Measurements from ENCODE around the gene ANO7. TPM values are rescaled to one million over a fixed set of nuclear protein-coding genes. Genes with fewer than 3 reads are reported as not detected.

The ANO7 gene
- total RNA-seq, 2 experiments from 2014 or later: 0.16 to 0.46 TPM

DNA sequence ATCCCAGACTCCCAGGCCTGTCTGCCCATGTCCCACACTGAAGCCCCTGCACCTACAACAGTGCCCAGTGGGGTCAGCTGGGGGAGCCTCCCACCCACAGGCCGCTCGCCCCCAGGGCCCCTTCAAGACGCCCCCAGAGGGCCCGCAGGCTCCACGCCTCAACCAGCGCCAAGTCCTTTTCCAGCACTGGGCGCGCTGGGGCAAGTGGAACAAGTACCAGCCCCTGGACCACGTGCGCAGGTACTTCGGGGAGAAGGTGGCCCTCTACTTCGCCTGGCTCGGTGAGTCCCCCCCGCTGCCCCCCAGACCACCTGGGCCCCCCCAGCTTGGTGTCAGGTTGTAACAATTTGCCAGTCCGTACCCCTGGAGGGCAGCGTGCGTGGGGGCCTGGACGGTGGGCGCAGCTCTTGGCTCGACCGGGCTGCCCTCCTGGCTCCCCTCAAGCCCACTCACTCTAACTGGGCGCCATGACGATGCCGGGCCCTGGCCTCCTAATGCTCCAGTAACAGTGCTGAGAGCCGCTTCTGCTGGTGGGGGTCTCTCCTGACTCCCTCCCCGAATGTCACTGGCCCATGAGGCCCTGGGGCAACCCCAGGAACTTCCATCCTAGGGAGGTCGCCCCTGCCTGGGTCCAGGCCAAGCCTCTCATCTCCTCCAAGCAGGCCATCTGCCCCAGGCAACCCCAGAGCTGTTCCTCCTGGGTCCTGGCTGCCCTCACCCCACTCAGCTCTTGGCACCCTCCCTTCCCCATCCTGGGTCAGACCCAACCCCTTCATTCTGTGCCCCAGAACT, 14.9 kb downstream of the ANO7 start:
- intact Hi-C loops (cut with micrococcal nuclease; ENCODE audit: unreplicated experiment): no loop called here
- no peak overlapping the region for H3K27ac ChIP-seq (ENCODE audit: low read depth, low read length, poor library complexity, severe bottlenecking)
- no peaks in the 10 kb centered on the region for H3K36me3 ChIP-seq (ENCODE audit: insufficient read depth, low read length)
- no peaks in the 10 kb centered on the region for H3K4me1 ChIP-seq (ENCODE audit: insufficient read depth, low read length, poor library complexity, severe bottlenecking)
- no peaks in the 10 kb centered on the region for H3K9me2 ChIP-seq (ENCODE audit: insufficient read depth, low read length)
- no peak overlapping the region for H2AFZ ChIP-seq (ENCODE audit: low read length)
- no peak overlapping the region for H3K4me3 ChIP-seq (ENCODE audit: low read depth, low read length, poor library complexity, severe bottlenecking)
- H3K9me3 ChIP-seq (ENCODE audit: low read length): no peaks in the 10 kb centered on the region
- no peaks in the 10 kb centered on the region for H3K79me2 ChIP-seq (ENCODE audit: insufficient read depth, low read depth, low read length)
- ChIA-PET CTCF (ENCODE audit: unreplicated experiment) (no interaction called here), POLR2A (no interaction called here)
- H4K20me1 ChIP-seq (ENCODE audit: insufficient read depth, low read length): no peaks in the 10 kb centered on the region
- no TSS peak for BruUV-seq (replicated peaks)
- H3K4me2 ChIP-seq (ENCODE audit: low read length): no peak overlapping the region
- no peak for TF ChIP-seq EZH2phosphoT487 (IDR thresholded peaks at IDR 0.05; ENCODE audit: borderline replicate concordance, low read depth, low read length)
- TF ChIP-seq, protein P1, sequence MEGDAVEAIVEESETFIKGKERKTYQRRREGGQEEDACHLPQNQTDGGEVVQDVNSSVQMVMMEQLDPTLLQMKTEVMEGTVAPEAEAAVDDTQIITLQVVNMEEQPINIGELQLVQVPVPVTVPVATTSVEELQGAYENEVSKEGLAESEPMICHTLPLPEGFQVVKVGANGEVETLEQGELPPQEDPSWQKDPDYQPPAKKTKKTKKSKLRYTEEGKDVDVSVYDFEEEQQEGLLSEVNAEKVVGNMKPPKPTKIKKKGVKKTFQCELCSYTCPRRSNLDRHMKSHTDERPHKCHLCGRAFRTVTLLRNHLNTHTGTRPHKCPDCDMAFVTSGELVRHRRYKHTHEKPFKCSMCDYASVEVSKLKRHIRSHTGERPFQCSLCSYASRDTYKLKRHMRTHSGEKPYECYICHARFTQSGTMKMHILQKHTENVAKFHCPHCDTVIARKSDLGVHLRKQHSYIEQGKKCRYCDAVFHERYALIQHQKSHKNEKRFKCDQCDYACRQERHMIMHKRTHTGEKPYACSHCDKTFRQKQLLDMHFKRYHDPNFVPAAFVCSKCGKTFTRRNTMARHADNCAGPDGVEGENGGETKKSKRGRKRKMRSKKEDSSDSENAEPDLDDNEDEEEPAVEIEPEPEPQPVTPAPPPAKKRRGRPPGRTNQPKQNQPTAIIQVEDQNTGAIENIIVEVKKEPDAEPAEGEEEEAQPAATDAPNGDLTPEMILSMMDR (conservative IDR thresholded peaks at IDR 0.05; ENCODE audit: low read length): no peak
- DNase-seq (ENCODE audit: low spot score): no peak

DNA sequence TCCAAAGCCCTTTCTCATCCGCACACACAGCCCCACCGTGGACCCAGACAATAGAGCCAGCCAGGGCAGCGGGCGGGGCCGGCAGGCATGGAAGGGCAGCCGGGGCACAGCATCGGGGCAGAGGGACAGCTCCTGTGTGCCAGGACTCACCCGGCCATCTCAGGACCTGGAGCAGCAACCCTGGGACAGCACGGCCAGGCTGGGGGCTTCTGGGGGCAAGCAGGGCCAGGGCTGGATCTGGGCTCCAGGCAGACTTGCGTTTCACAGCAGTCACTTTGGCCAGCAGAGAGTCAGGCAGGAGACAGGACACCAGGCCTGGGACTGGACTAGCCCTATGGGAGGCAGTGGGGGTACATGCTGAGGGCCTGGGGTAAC, 15.5 kb downstream of the ANO7 start:
- intact Hi-C loops (cut with micrococcal nuclease; ENCODE audit: unreplicated experiment): no loop called here
- ChIA-PET POLR2A (no interaction called here), CTCF (ENCODE audit: unreplicated experiment) (no interaction called here)
- BruUV-seq (replicated peaks): no TSS peak
- Histone ChIP-seq H4K20me1 (ENCODE audit: insufficient read depth, low read length) (no peaks in the 10 kb centered on the region), H3K4me3 (ENCODE audit: low read depth, low read length, poor library complexity, severe bottlenecking) (no peak overlapping the region), H3K4me2 (ENCODE audit: low read length) (no peak overlapping the region), H3K9me3 (ENCODE audit: low read length) (no peaks in the 10 kb centered on the region), H3K79me2 (ENCODE audit: insufficient read depth, low read depth, low read length) (no peaks in the 10 kb centered on the region), H3K27ac (ENCODE audit: low read depth, low read length, poor library complexity, severe bottlenecking) (no peak overlapping the region), H2AFZ (ENCODE audit: low read length) (no peak overlapping the region), H3K9me2 (ENCODE audit: insufficient read depth, low read length) (no peaks in the 10 kb centered on the region), H3K36me3 (ENCODE audit: insufficient read depth, low read length) (no peaks in the 10 kb centered on the region), H3K4me1 (ENCODE audit: insufficient read depth, low read length, poor library complexity, severe bottlenecking) (no peaks in the 10 kb centered on the region)
- TF ChIP-seq, protein P1 (conservative IDR thresholded peaks at IDR 0.05; ENCODE audit: low read length): no peak
- TF ChIP-seq EZH2phosphoT487 (IDR thresholded peaks at IDR 0.05; ENCODE audit: borderline replicate concordance, low read depth, low read length): no peak
- no peak for DNase-seq (ENCODE audit: low spot score)

DNA sequence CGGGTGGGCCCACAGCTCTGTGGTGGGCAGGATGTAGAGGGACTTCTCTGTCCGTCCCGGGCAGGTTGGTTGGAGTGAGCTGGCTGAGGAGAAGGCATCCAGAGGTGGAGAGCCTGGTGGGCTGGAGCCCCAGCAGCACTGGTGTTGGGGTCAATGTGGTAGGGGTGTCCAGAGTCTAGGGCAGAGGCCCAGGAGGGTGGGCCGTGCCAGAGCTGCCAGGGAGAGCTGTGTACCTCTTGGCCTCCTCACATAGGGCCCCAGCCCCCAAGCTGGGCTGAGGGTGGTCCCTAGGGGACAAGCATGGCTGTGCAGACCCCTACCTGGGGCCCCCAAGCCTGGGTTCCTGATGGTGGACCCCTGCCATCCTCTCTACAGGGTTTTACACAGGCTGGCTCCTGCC, 16.0 kb downstream of the ANO7 start:
- ChIA-PET POLR2A (no interaction called here), CTCF (ENCODE audit: unreplicated experiment) (no interaction called here)
- no peak overlapping the region for H3K4me2 ChIP-seq (ENCODE audit: low read length)
- H3K4me3 ChIP-seq (ENCODE audit: low read depth, low read length, poor library complexity, severe bottlenecking): no peak overlapping the region
- H3K27ac ChIP-seq (ENCODE audit: low read depth, low read length, poor library complexity, severe bottlenecking): no peak overlapping the region
- no peak overlapping the region for H2AFZ ChIP-seq (ENCODE audit: low read length)
- BruUV-seq (replicated peaks): no TSS peak
- H3K9me3 ChIP-seq (ENCODE audit: low read length): no peaks in the 10 kb centered on the region
- no peaks in the 10 kb centered on the region for H4K20me1 ChIP-seq (ENCODE audit: insufficient read depth, low read length)
- intact Hi-C loops (cut with micrococcal nuclease; ENCODE audit: unreplicated experiment): no loop called here
- H3K79me2 ChIP-seq (ENCODE audit: insufficient read depth, low read depth, low read length): no peaks in the 10 kb centered on the region
- no peak for TF ChIP-seq EZH2phosphoT487 (IDR thresholded peaks at IDR 0.05; ENCODE audit: borderline replicate concordance, low read depth, low read length)
- TF ChIP-seq, protein P1 (conservative IDR thresholded peaks at IDR 0.05; ENCODE audit: low read length): no peak
- H3K9me2 ChIP-seq (ENCODE audit: insufficient read depth, low read length): no peaks in the 10 kb centered on the region
- no peaks in the 10 kb centered on the region for H3K4me1 ChIP-seq (ENCODE audit: insufficient read depth, low read length, poor library complexity, severe bottlenecking)
- DNase-seq (ENCODE audit: low spot score): no peak
- H3K36me3 ChIP-seq (ENCODE audit: insufficient read depth, low read length): no peaks in the 10 kb centered on the region
